GM13976 (cell line): ENCODE results near the gene ADGRA1.

Experiments used
- DNase-seq: peaks from one replicate; pipeline ENCODE4 v3.0.0; 2012; ENCODE audit warnings: low spot score
- CTCF ChIP-seq: IDR thresholded peaks from 2 replicates; pipeline ENCODE4 v1.5.1; 2012; ENCODE audit warnings: borderline replicate concordance, mild to moderate bottlenecking; ENCODE audit not compliant: insufficient read depth; ENCODE audit errors: extremely low read depth, missing control alignments, control extremely low read depth
- in situ Hi-C: fragments of 300-500 bp; cut with MboI; formaldehyde crosslinking; loops from one replicate; pipeline ENCODE4 v1.12.0; 2022; ENCODE audit warnings: low sequenced_read_pairs, mixed read lengths, inconsistent platforms; ENCODE audit not compliant: unreplicated experiment

Gene ADGRA1

GRCh38 chr10:133157662-133158436 lies 70.1 kb downstream of the ADGRA1 start:
- TF ChIP-seq CTCF, result no peak
- no peak for DNase-seq
- in situ Hi-C loops, result no loop called here

- no peak for TF ChIP-seq CTCF
- no peak for DNase-seq
- in situ Hi-C loops, result no loop called here
These were observed 70.7 kb downstream of the ADGRA1 start for GRCh38 chr10:133158437-133158755.

- no peak for TF ChIP-seq CTCF
- no peak for DNase-seq
- in situ Hi-C loops, result no loop called here
These were observed 71.3 kb downstream of the ADGRA1 start for GRCh38 chr10:133158756-133159610.

GRCh38 chr10:133159611-133159949 lies 71.9 kb downstream of the ADGRA1 start:
- in situ Hi-C loops, result no loop called here
- no peak for DNase-seq
- TF ChIP-seq CTCF, result no peak

GRCh38 chr10:133159950-133160825 lies 72.5 kb downstream of the ADGRA1 start, which contains the start of gene KNDC1:
Gene KNDC1, plus strand, starts transcription at chr10:133160219. Its CDS starts 249 bp downstream, at chr10:133160468.
- in situ Hi-C loops, result no loop called here
- peak; percentile 76 for DNase-seq
- TF ChIP-seq CTCF, result no peak

GRCh38 chr10:133160826-133161471 lies 73.2 kb downstream of the ADGRA1 start:
- TF ChIP-seq CTCF, result no peak
- no peak for DNase-seq
- in situ Hi-C loops, result no loop called here
